PFSK-1 (cell line): ENCODE data around the gene ERCC6.

ENCODE experiments used
- POLR2AphosphoS5 ChIP-seq: IDR thresholded peaks from 2 replicates; pipeline ENCODE4 v1.6.1; 2012; ENCODE audit warnings: low read depth, mild to moderate bottlenecking, control low read depth, low read length, moderate library complexity
- SIN3A ChIP-seq: IDR thresholded peaks from 2 replicates; pipeline ENCODE4 v1.6.1; 2012; ENCODE audit warnings: mild to moderate bottlenecking, low read length, moderate library complexity, borderline replicate concordance; ENCODE audit not compliant: insufficient read depth

GRCh38 chr10:49587981-49588380 lies 49.1 kb upstream of the ERCC6 start:
- TF ChIP-seq POLR2AphosphoS5 (no peak), SIN3A (no peak)
